ENCODE measurements around the gene ZNF792.
A peak's percentile ranks its signal among the peaks of the same experiment; 100 is the strongest.
"Not testable (repeated sequence)": the region's sequence is repeated elsewhere in the genome, so short reads cannot be mapped to it uniquely, and the experiment has no call there.

The ZNF792 gene

GRCh38 chr19:34970185-34970780 is 6.3 kb upstream of the ZNF792 start:
- DNase-seq (ENCODE audit: low read depth in 2 of 2): not testable (repeated sequence)

DNA sequence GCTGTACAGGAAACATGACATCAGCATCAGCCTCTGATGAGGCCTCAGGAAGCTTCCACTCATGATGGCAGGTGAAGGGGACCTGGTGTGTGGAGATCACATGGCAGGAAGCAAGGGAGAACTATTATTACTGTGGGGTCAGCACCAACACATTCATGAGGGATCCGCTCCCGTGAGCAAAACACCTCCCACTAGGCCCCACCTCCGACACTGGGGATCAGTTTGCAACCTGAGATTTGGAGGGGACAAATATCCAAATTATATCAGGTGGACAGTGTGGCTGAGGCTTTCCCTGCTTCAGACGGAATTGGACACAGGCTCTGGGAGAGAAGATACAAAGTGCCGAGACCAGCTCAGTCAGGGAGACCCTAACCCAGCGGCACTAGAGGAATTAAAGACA is 5.7 kb upstream of the ZNF792 start:
- no peak for DNase-seq (ENCODE audit: low read depth in 2 of 2)

- no peak for DNase-seq (ENCODE audit: low read depth in 2 of 2)
Observed at GRCh38 chr19:34967551-34967950, 3.5 kb upstream of the ZNF792 start.

- DNase-seq (ENCODE audit: low read depth in 2 of 2): not testable (repeated sequence)
Observed at GRCh38 chr19:34965505-34965904, 1.5 kb upstream of the ZNF792 start.

DNA sequence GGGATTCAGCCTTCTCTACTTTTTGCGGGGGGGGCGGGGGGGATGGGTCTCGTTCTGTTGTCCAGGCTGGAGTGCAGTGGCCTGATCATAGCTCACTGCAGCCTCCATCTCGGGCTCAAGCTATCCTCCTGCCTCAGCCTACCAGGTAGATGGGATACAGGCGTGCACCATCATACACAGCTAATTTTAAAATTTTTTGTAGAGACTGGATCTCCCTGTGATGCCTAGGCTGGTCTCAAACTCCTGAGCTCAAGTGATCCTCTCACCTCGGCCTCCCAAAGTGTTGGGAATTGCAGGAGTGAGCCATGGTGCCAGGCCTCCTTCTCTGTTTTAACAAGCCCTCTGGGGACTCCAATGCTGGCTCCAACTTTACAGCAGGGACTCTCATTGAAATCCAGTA is 569 bp upstream of the ZNF792 start:
- DNase-seq (ENCODE audit: low read depth in 2 of 2): no peak

DNA sequence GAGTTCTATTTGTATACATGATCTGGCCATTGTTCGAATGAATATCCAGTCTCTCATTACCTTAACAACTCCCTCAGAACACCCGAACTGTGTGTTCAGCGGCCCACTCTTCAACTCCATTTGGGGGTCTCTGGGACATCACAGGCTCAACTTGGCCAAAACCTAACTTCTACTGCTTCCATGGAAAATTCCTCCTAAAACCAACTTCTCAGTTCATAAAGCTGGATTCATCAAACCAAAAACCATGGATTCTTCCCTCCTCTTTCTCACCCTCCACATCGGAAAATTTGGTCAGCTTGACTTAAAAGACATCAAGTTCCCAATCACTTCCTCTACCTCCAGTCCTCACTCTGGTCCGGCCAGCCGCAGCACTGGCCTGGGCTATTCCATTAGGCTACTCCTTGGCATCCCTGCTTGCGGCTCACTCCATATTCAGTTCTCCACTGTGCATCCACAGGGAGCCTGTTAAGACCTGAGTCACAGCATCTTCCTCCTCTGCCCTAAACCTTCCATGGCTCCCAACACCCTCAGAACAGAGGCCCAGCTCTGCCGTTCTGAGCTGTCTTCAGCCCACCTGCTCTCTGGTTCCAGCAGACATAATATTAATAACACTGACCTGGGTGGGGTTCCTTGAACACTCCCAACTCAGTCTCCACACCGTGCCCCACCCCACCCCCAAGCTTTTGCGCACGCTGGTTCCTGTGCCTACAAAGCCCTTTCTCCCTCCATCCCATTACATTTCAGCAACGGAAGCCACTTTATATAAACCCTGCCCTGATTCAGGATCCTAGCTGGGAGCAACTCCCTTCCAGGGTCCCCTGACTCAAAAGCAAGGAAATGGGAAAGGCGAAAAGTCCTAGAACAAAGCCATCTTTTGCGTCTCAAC is 1.1 kb downstream of the ZNF792 start:
- DNase-seq (ENCODE audit: low read depth in 2 of 2): no peak

- no peak for DNase-seq (ENCODE audit: low read depth in 2 of 2)
Observed at GRCh38 chr19:34961775-34962686, 2.0 kb downstream of the ZNF792 start.

DNA sequence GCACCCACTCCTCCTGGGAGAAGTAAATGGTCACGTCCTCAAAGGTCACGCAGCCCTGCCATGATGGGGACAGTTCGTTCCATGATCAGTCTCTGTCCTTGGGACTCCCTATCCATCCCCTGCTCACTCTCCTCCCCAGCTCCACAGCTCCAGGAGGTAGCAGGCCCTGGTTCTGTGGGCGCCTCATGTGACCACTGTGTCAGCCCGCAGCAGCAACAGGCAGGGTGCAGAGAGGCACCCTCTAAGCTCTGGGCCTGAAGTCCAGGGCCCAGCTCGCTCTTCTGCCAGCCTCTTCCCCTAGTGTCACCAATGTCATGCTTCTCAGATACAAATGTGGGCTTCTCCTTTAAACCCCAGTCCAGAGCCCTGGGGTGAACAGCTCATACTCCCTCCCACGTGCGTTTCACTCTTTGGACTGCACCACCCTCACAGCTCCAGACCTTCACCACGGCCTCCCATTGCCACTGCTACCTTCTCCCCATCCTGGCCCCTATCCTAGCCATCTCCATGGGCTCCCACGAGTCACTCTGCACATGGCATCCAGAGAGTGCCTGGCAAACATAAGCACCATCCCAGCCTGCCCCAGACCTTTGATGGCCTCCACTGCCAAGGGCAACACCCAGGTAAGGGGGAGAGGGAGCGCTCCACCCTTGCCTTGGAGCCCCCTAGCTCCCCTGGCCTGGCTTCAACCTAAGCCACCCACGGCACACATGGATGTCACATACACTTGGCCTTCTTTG is 2.9 kb downstream of the ZNF792 start:
- no peak for DNase-seq (ENCODE audit: low read depth in 2 of 2)

- peak in 1 of 2 experiments; percentile 21 for DNase-seq (ENCODE audit: low read depth in 2 of 2)
Observed at GRCh38 chr19:34960103-34960805, 3.8 kb downstream of the ZNF792 start.

- no peak for DNase-seq (ENCODE audit: low read depth in 2 of 2)
Observed at GRCh38 chr19:34959021-34959420, 5.0 kb downstream of the ZNF792 start.

GRCh38 chr19:34957830-34958751 is 5.9 kb downstream of the ZNF792 start:
- no peak for DNase-seq (ENCODE audit: low read depth in 2 of 2)

- no peak for DNase-seq (ENCODE audit: low read depth in 2 of 2)
Observed at GRCh38 chr19:34953092-34953491, 10.9 kb downstream of the ZNF792 start.

GRCh38 chr19:34943861-34944573 is 20.0 kb downstream of the ZNF792 start:
- DNase-seq (ENCODE audit: low read depth in 2 of 2): no peak

DNA sequence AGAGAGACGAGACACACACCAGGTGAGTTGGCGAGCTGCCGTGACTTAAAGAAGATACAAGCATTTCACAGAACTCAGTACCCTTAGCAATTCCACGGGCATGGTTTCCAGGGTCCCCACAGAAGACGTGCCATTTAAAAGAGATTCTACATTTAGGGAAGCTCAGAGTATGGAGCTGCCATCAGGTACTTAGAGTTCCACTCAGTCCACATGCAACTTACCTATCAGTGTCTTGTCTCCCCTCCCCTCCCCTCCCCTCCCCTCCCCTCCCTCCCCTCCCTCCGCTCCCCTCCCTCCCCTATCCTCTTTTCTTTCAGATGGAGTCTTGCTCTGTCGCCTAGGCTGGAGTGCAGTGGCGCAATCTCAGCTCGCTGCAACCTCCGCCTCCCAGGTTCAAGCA is 25.1 kb downstream of the ZNF792 start:
- DNase-seq (ENCODE audit: low read depth in 2 of 2): no peak

DNA sequence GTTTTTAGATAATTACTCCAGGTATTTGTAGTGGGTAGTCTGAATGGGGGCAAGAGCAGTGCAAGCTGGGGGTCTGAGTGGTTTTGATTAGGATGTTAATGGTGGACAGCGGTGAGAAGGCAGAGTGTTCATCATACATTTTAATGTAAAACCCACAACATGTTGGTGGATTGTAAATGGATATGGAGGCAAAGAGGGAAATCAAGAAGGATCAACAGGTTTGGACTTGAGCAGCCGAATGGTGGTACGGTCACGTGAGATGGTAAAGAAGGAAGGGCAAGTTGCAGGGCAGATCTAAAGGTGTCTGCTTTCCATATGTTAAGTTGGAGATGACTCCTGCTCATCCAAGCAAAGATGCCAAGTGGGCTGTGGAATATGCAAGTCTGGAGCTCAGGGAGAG is 27.8 kb downstream of the ZNF792 start:
- DNase-seq (ENCODE audit: low read depth in 2 of 2): no peak

DNA sequence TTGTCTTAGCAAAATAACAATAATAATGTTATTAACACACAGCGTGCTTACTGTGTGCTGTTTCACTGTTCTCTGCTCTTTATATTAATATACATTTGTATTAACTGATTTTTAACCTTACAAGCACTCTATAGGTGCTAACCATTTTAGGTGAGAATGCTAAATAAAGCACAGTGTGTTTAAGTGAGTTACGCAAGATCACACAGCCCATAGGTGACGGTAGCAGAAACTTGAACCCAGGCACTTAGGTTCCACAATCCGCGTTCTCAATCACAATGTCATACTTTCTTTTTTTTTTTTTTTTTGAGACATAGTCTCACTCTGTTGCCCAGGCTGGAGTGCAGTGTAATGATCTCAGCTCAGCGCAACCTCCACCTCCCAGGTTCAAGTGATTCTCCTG is 31.5 kb downstream of the ZNF792 start:
- DNase-seq (ENCODE audit: low read depth in 2 of 2): no peak

DNA sequence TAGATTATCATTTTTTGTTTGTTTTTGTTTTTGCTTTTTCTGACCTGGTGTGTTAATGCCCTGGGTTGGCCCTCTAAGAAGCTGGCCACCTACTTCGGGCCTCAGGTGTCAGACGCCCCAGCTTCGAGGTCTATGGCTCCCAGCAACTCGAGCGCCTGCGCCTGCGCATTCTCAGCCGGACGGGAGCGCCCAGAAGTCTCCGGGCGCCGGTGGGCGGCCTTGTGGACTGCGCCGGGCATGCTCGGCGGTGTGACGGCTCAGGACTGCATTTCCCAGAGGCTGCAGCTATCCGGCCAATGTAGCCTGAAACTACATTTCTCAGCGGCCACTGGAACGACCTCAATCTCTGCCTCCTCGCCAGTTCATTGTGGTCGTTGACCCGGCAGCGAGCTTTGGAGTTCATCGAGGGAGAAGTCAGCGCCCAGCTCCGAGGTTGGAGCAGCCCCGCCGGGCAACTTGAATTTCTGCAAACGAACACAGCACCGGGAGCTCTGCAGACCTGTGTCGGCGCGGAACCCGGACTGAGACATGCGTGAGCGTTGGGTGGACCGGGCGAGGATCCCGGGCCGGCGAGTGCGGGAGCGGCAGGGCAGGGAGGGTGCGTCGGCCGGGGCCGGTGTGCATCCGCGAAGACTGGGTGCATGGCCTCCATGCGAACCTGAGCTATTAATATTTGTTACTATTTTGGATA is 37.2 kb downstream of the ZNF792 start, which contains the start of gene ZNF30:
ZNF30 (plus strand) TSS at position 219 of the 691 bp plus-strand sequence. CDS start 3,045 bp downstream, outside the sequence.
- peak; percentile 67 to 68 for DNase-seq (ENCODE audit: low read depth in 2 of 2)

DNA sequence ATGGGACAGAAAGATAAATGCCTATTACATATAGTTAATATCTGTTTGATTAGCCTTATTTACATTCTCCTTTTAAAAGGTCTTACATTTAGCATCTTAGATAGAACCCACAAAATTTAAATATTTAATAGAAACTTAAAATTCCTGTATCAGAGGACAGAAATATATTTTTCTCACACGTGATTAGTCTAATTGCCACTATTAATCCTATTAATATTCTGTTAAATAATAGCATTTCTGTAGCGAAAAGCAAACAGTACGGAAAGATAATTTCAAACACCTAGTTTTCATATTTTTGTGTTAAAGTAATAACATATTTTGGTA is 37.7 kb downstream of the ZNF792 start:
- DNase-seq (ENCODE audit: low read depth in 2 of 2): no peak

All from fibroblast of skin of left quadriceps (primary cell).